SH-SY5Y (cell line): ENCODE measurements around the gene IGSF8.

Source experiments
- GATA2 ChIP-seq: IDR thresholded peaks from 2 replicates; pipeline ENCODE4 v1.6.1; 2011; ENCODE audit warnings: mild to moderate bottlenecking, low read depth, low read length
- GATA3 ChIP-seq: IDR thresholded peaks from 2 replicates; pipeline ENCODE4 v1.6.1; 2011; ENCODE audit warnings: low read depth, mild to moderate bottlenecking, low read length, moderate library complexity

DNA sequence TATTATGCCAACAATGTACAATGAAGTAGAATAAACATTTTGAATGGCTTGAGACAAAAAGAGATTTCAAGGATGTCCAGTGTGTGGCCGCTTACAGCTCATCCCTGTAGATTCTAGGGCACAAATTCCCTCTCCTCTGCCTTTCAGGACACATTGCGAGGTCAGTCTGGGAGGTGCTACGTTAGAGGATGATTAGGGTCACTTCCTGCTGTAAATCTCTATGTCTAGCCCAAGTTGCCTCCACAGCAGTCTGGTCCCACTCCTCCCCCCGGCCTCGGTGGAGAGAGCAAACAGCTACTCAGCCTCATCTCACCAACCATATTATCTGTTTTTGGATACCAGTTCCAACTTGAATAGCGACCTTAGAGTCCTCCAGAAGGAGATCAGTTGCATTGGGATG, 45.5 kb downstream of the IGSF8 start:
- TF ChIP-seq GATA2: no peak
- no peak for TF ChIP-seq GATA3
